K562 (cell line): ENCODE measurements around the gene AASDH. TPM values are rescaled to one million over a fixed set of nuclear protein-coding genes. Genes with fewer than 3 reads are reported as not detected.

ENCODE experiments used
- ATAC-seq: fragments of 200-7000 bp; cut with Tn5 transposase; 3 replicates; pipeline ENCODE4 v1.9.1; 2020; ENCODE audit warnings: moderate library complexity
- Bru-seq: library from RNA; stranded (reverse); fragments of 400-500 nt; gene quantifications from one replicate; lab custom pipeline; 2021; lab: Mats Ljungman, UMichigan
- BruChase-seq, 2 experiments: library from RNA; stranded (reverse); fragments of 400-500 nt; gene quantifications; one replicate each; lab custom pipeline; 2021; lab: Mats Ljungman, UMichigan
- BruUV-seq: library from RNA; stranded (reverse); fragments of 400-500 nt; replicated peaks from 2 replicates; lab custom pipeline; 2021; lab: Mats Ljungman, UMichigan
- CTCF ChIA-PET: fragments of 300-600 bp; formaldehyde crosslinking; extraction: SDS; loops from one replicate; lab custom pipeline; 2021; ENCODE audit warnings: low intra/inter-chr PET ratio; lab: Yijun Ruan, JAX
- POLR2A ChIA-PET: fragments of 300-600, 350-650 bp; sonication (Branson Sonifier 250); formaldehyde crosslinking; extraction: SDS; loops from one replicate; lab custom pipeline; 2021; ENCODE audit warnings: antibody characterized with exemption, inconsistent platforms; lab: Yijun Ruan, JAX
- DNase-seq, 4 experiments: peaks; one replicate each; pipeline versions ENCODE4 v3.0.0 to v3.0.0-alpha.2; 2011 to 2018; ENCODE audit warnings: low spot score in 3 of 4, mixed read lengths in 3 of 4; ENCODE audit errors: extremely low read depth in 1 of 4
- FAIRE-seq: peaks from 2 replicates; lab custom pipeline; 2011; peaks lifted over from hg19 to GRCh38; lab: Jason Lieb, UNC
- H2AFZ ChIP-seq: 2 replicates; pipeline ENCODE4 v1.6.0; 2011; ENCODE audit warnings: low read depth, low read length, control low read depth, inconsistent platforms
- H3K27ac ChIP-seq: fragments of 200-600 bp; 3 replicates; pipeline ENCODE4 v1.8.0; 2011; ENCODE audit warnings: low read depth, mild to moderate bottlenecking, control low read depth, inconsistent platforms, low read length, moderate library complexity, mixed read lengths; ENCODE audit errors: extremely low read depth
- H3K27me3 ChIP-seq, 2 experiments: fragments of 300-600 bp in 1 of 2; 2 replicates in 1 of 2; 3 replicates in 1 of 2; pipeline versions ENCODE4 v1.6.0 to v1.8.0; 2011; ENCODE audit warnings: inconsistent platforms in 2 of 2, low read length in 2 of 2, mild to moderate bottlenecking in 1 of 2, mixed read lengths in 1 of 2, moderate library complexity in 1 of 2; ENCODE audit not compliant: control insufficient read depth in 2 of 2, insufficient read depth in 2 of 2
- H3K36me3 ChIP-seq: fragments of 300-600 bp; 3 replicates; pipeline ENCODE4 v1.8.0; 2011; ENCODE audit warnings: mild to moderate bottlenecking, low read length, inconsistent platforms; ENCODE audit not compliant: control insufficient read depth, insufficient read depth
- H3K4me1 ChIP-seq, 2 experiments: fragments of 200-600 bp in 1 of 2; replicated peaks in 1 of 2; 2 replicates in 1 of 2; 3 replicates in 1 of 2; pipeline versions ENCODE4 v1.5.1 to v1.8.0; 2011; ENCODE audit warnings: inconsistent platforms in 2 of 2, low read length in 2 of 2, mild to moderate bottlenecking in 1 of 2, mixed read lengths in 1 of 2, moderate library complexity in 1 of 2; ENCODE audit not compliant: control insufficient read depth in 2 of 2, insufficient read depth in 2 of 2
- H3K4me2 ChIP-seq: 2 replicates; pipeline ENCODE4 v1.6.1; 2011; ENCODE audit warnings: low read length, control low read depth, inconsistent platforms, mixed read lengths; ENCODE audit not compliant: insufficient read depth
- H3K4me3 ChIP-seq: fragments of 200-600 bp; sonication (generic), shearing (Covaris generic); 2 replicates; pipeline ENCODE4 v1.5.1; 2016; ENCODE audit warnings: control low read depth, inconsistent platforms
- H3K79me2 ChIP-seq: fragments of 200-600 bp; 3 replicates; pipeline ENCODE4 v1.8.0; 2011; ENCODE audit warnings: low read length, inconsistent platforms; ENCODE audit not compliant: control insufficient read depth, insufficient read depth
- H3K9ac ChIP-seq, 2 experiments: 2 replicates each; pipeline versions ENCODE4 v1.6.0 to v1.6.1; 2011; ENCODE audit warnings: low read depth in 2 of 2, low read length in 2 of 2, control low read depth in 1 of 2, inconsistent platforms in 1 of 2, mild to moderate bottlenecking in 1 of 2, mixed read lengths in 1 of 2; ENCODE audit not compliant: insufficient read depth in 1 of 2
- H3K9me1 ChIP-seq: one replicate; pipeline ENCODE4 v1.6.0; 2011; ENCODE audit warnings: inconsistent platforms, mild to moderate bottlenecking, low read length, moderate library complexity; ENCODE audit not compliant: control insufficient read depth, insufficient read depth
- H3K9me3 ChIP-seq: replicated peaks from 2 replicates; pipeline ENCODE4 v1.5.1; 2011; ENCODE audit warnings: low read depth, low read length, inconsistent platforms; ENCODE audit not compliant: control insufficient read depth, insufficient read depth
- H4K20me1 ChIP-seq: replicated peaks from 2 replicates; pipeline ENCODE4 v1.6.1; 2011; ENCODE audit warnings: low read length, inconsistent platforms, mixed read lengths; ENCODE audit not compliant: control insufficient read depth, insufficient read depth
- ASH1L ChIP-seq: fragments of 450-650 bp; IDR thresholded peaks from 2 replicates; pipeline ENCODE4 v1.6.1; 2018; ENCODE audit warnings: borderline replicate concordance, mild to moderate bottlenecking, low read depth; ENCODE audit not compliant: partially characterized antibody
- JUNB ChIP-seq: fragments of 450-650 bp; formaldehyde crosslinking; conservative IDR thresholded peaks from 2 replicates; pipeline ENCODE4 v1.4.0; 2020; ENCODE audit warnings: mild to moderate bottlenecking
- NBN ChIP-seq: fragments of 450-650 bp; IDR thresholded peaks from 2 replicates; pipeline ENCODE4 v1.6.1; 2016; ENCODE audit warnings: low read depth, mild to moderate bottlenecking
- TCFL5 ChIP-seq: fragments of 250-450 bp; sonication (Bioruptor Pico); conservative IDR thresholded peaks from 2 replicates; pipeline ENCODE4 v1.6.1; 2021; ENCODE audit warnings: mild to moderate bottlenecking, moderate library complexity, matching md5 sums
- YY1 ChIP-seq, 3 experiments: IDR thresholded peaks; 2 replicates each; pipeline ENCODE4 v1.6.1; 2011; ENCODE audit warnings: low read length in 2 of 3, mild to moderate bottlenecking in 2 of 3, moderate library complexity in 2 of 3, borderline replicate concordance in 1 of 3, control low read depth in 1 of 3, low read depth in 1 of 3; ENCODE audit not compliant: insufficient read depth in 3 of 3, insufficient replicate concordance in 2 of 3, control insufficient read depth in 1 of 3, insufficient read length in 1 of 3; ENCODE audit errors: extremely low read depth in 1 of 3
- ZNF24 ChIP-seq: fragments of 450-650 bp; IDR thresholded peaks from 2 replicates; pipeline ENCODE4 v1.6.1; 2016
- ZNF311 ChIP-seq: fragments of 250-450 bp; sonication (Bioruptor Pico); IDR thresholded peaks from 2 replicates; pipeline ENCODE4 v1.4.0; 2020; ENCODE audit warnings: mild to moderate bottlenecking, moderate library complexity
- WGBS: fragments of 100-300 bp; shearing (Covaris generic); methylation state at CpG from one replicate; pipeline ENCODE4 v1.1.6; 2016; ENCODE audit warnings: low coverage, mixed read lengths; ENCODE audit not compliant: insufficient coverage; ENCODE audit errors: missing lambda C conversion rate; 5-methylcytosine and 5-hydroxymethylcytosine counted together
- in situ Hi-C: fragments of 300-500 bp; cut with MboI; formaldehyde crosslinking; loops from 4 replicates; pipeline ENCODE4 v1.15.0; 2018; ENCODE audit warnings: inconsistent platforms, mixed read lengths
- intact Hi-C: fragments of 100-400 bp; cut with micrococcal nuclease; formaldehyde crosslinking; loops from 2 replicates; pipeline ENCODE4 v1.14.2; 2022
- long read RNA-seq, 3 experiments: library from polyadenylated mRNA in 2 of 3; library from RNA in 1 of 3; unstranded in 2 of 3; stranded (forward) in 1 of 3; transcript quantifications; one replicate each; pipeline ENCODE4 v2.0.0, GENCODE V29; 2019 to 2022
- polyA minus RNA-seq, 3 experiments: library from RNA; depleted of rRNA, polyadenylated mRNA; stranded (reverse); fragments of >200 nt; gene quantifications; 2 replicates each; pipeline ENCODE4 v1.2.3, GENCODE V29; 2011
- polyA plus RNA-seq, 8 experiments: library from polyadenylated mRNA; depleted of rRNA in 4 of 8; stranded (reverse) in 5 of 8; unstranded in 3 of 8; fragments of >200 nt; fragmentation: Nextera tagmentation in 2 of 8; fragmentation: Illumina TruSeq in 1 of 8; extraction: Ambion mirVana in 2 of 8; extraction: Trizol in 1 of 8; gene quantifications; 2 replicates each; pipeline versions ENCODE4 v1.2.1 to v1.2.3, GENCODE V29; 2011 to 2014; ENCODE audit warnings: inconsistent platforms in 1 of 8, missing spikeins in 1 of 8
- total RNA-seq, 7 experiments: library from RNA; depleted of rRNA in 6 of 7; stranded (reverse); fragments of >200 nt in 6 of 7; fragmentation: Illumina TruSeq in 2 of 7; extraction: Trizol in 2 of 7; gene quantifications; 2 replicates each; pipeline versions ENCODE4 v1.2.1 to v1.2.3, GENCODE V29; 2011 to 2021; ENCODE audit warnings: low replicate concordance in 1 of 7
- TF ChIP-seq, protein P1 (sequence below): sonication (generic); formaldehyde crosslinking; IDR thresholded peaks from 2 replicates; pipeline ENCODE4 v1.8.0; 2023; ENCODE audit warnings: mild to moderate bottlenecking, missing genetic modification reagents

AASDH gene, protein sequence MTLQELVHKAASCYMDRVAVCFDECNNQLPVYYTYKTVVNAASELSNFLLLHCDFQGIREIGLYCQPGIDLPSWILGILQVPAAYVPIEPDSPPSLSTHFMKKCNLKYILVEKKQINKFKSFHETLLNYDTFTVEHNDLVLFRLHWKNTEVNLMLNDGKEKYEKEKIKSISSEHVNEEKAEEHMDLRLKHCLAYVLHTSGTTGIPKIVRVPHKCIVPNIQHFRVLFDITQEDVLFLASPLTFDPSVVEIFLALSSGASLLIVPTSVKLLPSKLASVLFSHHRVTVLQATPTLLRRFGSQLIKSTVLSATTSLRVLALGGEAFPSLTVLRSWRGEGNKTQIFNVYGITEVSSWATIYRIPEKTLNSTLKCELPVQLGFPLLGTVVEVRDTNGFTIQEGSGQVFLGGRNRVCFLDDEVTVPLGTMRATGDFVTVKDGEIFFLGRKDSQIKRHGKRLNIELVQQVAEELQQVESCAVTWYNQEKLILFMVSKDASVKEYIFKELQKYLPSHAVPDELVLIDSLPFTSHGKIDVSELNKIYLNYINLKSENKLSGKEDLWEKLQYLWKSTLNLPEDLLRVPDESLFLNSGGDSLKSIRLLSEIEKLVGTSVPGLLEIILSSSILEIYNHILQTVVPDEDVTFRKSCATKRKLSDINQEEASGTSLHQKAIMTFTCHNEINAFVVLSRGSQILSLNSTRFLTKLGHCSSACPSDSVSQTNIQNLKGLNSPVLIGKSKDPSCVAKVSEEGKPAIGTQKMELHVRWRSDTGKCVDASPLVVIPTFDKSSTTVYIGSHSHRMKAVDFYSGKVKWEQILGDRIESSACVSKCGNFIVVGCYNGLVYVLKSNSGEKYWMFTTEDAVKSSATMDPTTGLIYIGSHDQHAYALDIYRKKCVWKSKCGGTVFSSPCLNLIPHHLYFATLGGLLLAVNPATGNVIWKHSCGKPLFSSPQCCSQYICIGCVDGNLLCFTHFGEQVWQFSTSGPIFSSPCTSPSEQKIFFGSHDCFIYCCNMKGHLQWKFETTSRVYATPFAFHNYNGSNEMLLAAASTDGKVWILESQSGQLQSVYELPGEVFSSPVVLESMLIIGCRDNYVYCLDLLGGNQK
- total RNA-seq (2011; cell fraction: chromatin; rRNA removed; ENCODE audit: low replicate concordance), result 23.6 and 58.4 TPM in 2 replicates
- 11.5 and 13.7 TPM in 2 replicates for total RNA-seq (2011; cell fraction: nucleolus; rRNA removed)
- total RNA-seq (2011; cell fraction: nucleoplasm; rRNA removed), result 23.2 and 30.4 TPM in 2 replicates
- total RNA-seq (2014; rRNA removed), result 7.7 and 11.1 TPM in 2 replicates
- 16.2 and 19.7 TPM in 2 replicates for total RNA-seq (2014; rRNA removed; fragmentation: Illumina TruSeq; extraction: Trizol)
- total RNA-seq (2015; rRNA removed; fragmentation: Illumina TruSeq; extraction: Trizol), result 12.6 and 13.7 TPM in 2 replicates
- 9.3 and 14.1 TPM in 2 replicates for total RNA-seq (2021)
- 20.3 and 25.0 TPM in 2 replicates for polyA plus RNA-seq (2011; rRNA removed)
- 4.5 and 11.3 TPM in 2 replicates for polyA plus RNA-seq (2011; cell fraction: cytosol; rRNA removed)
- 14.2 and 26.2 TPM in 2 replicates for polyA plus RNA-seq (2011; cell fraction: nucleus; rRNA removed)
- polyA plus RNA-seq (2012), result 6.4 and 6.5 TPM in 2 replicates
- polyA plus RNA-seq (2014; fragmentation: Illumina TruSeq; extraction: Trizol), result 11.2 and 11.4 TPM in 2 replicates
- polyA plus RNA-seq (2014; fragmentation: Nextera tagmentation; extraction: Ambion mirVana), result 10 to 100 TPM; 16.8 to 29.7 TPM
- polyA plus RNA-seq (2014; rRNA removed), result 8.6 and 8.8 TPM in 2 replicates
- 40.2 and 41.6 TPM in 2 replicates for polyA minus RNA-seq (2011; rRNA and poly(A)+ RNA removed)
- 6.3 and 9.5 TPM in 2 replicates for polyA minus RNA-seq (2011; cell fraction: cytosol; rRNA and poly(A)+ RNA removed)
- 17.1 and 32.8 TPM in 2 replicates for polyA minus RNA-seq (2011; cell fraction: nucleus; rRNA and poly(A)+ RNA removed)
- percentile 68 among the genes with signal in this experiment for Bru-seq, nascent RNA
- percentile 74 among the genes with signal in this experiment for BruChase-seq, experiment 1, labeled RNA remaining after a 2-hour chase
- BruChase-seq, experiment 2, labeled RNA remaining after a 6-hour chase, result percentile 76 among the genes with signal in this experiment
- long read RNA-seq, experiment 1, transcript AASDH-201 (15 exons, 3,590 nt), result major isoform, 8 of 51 reads
- long read RNA-seq, experiment 1, partial matches to known transcripts, result 11 of 51 reads
- long read RNA-seq, experiment 1, other reads (novel, unspliced or antisense), result 27 of 51 reads
- long read RNA-seq, experiment 2, partial matches to known transcripts, result 4 of 6 reads
- long read RNA-seq, experiment 2, other reads (novel, unspliced or antisense), result 2 of 6 reads
- long read RNA-seq, experiment 3, partial matches to known transcripts, result 6 of 9 reads
- long read RNA-seq, experiment 3, other reads (novel, unspliced or antisense), result 1 of 9 reads

DNA sequence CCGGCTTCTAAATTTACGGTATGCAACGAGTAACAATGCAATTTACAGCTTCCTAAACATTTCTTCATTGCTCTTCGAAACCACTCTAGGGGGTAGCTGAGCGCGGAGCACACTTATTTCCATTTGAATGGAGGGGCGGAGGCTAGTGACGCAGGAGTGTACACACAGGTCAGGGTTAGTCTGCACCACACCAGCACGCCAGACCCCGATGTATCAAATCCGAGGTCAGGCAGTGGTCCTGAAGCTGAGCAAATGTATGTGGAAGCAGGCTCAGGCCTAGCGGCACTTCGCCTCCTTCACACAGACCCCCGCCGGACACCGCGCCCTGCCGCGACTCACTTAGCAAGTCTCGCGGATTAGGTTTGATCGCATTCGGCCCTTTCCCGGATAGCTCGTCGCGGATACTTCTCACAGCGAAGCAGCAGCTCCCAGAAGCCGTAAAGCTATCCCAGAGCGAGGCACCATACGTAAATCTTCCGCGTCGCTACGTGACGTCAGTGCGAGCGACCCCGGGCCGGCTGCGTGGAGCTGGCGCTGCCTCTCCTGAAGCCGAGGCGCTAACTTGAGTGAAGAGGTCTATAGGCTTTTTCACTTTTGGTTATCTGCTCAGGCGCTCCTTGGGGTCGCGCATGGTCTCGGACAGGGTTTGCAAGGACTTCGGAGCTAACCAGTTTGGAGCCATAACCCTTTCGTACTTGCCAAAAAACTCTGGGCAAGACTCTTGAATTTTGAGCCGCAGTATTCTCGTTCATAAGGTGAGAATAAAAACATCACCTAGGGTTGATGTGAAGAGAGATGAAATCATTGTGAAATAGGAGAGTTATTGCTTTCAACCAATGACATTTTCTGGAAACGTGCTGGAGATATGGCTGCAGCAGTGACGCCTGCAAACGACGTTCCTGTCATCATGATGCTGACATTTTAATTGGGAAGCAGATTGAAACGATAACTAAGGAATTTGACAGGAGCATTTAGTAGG lies at the start of gene AASDH:
TSS of gene AASDH (minus strand) at position 469 of the 979 bp plus-strand sequence. CDS start 3,192 bp downstream, outside the sequence.
- DNase-seq, result peak; percentile 86 to 96 (median 89)
- peaks cover 3 to 17% of the 10 kb centered on the region in 2 experiments; a peak in 2 of 5 replicates for H3K4me1 ChIP-seq
- WGBS, result under 1% methylated on average over 57 of the region's 57 CpGs
- FAIRE-seq, result peak; percentile 92
- ChIA-PET POLR2A (interaction anchor here (0.6 to 2.2 kb wide), 24 partner anchors 8 to 1419 kb away, joined by 3 to 13 read pairs (median 4); partner anchors contain the start of genes PAICS and PPAT), CTCF (interaction anchor here (0.6 kb wide), 1 partner anchor 35 kb away, joined by 3 read pairs; no protein-coding TSS in a partner anchor)
- peak; percentile 88 for ATAC-seq
- no peaks in the 10 kb centered on the region for H3K9me3 ChIP-seq
- peaks cover 60% of the 10 kb centered on the region for H3K79me2 ChIP-seq
- peaks cover 14% of the 10 kb centered on the region; the same call in 2 of the 3 replicates for H3K36me3 ChIP-seq
- intact Hi-C loops, result loop anchor here (2.0 to 10.0 kb wide), 4 partner anchors 47 to 443 kb away; partner anchors contain the start of genes CEP135, PPAT and SRP72
- no peaks in the 10 kb centered on the region for H4K20me1 ChIP-seq
- BruUV-seq, result TSS peak; percentile 83
- no peaks in the 10 kb centered on the region for H3K9me1 ChIP-seq
- peak within 1 kb of the TSS; percentile 94 for H2AFZ ChIP-seq
- peak within 1 kb of the TSS; percentile 87 for H3K4me2 ChIP-seq
- peak within 1 kb of the TSS; percentile 92 to 93 for H3K9ac ChIP-seq
- in situ Hi-C loops, result no loop called here
- H3K4me3 ChIP-seq, result peak within 1 kb of the TSS; percentile 61
- no peaks in the 10 kb centered on the region for H3K27me3 ChIP-seq
- peak within 1 kb of the TSS; percentile 89 for H3K27ac ChIP-seq
- TF ChIP-seq NBN, result peak; percentile 97
- no peak for TF ChIP-seq ASH1L
- TF ChIP-seq TCFL5 (CRISPR knock-in tag), result no peak
- TF ChIP-seq ZNF311 (CRISPR knock-in tag), result no peak
- TF ChIP-seq, protein P1, sequence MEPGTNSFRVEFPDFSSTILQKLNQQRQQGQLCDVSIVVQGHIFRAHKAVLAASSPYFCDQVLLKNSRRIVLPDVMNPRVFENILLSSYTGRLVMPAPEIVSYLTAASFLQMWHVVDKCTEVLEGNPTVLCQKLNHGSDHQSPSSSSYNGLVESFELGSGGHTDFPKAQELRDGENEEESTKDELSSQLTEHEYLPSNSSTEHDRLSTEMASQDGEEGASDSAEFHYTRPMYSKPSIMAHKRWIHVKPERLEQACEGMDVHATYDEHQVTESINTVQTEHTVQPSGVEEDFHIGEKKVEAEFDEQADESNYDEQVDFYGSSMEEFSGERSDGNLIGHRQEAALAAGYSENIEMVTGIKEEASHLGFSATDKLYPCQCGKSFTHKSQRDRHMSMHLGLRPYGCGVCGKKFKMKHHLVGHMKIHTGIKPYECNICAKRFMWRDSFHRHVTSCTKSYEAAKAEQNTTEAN, result no peak
- TF ChIP-seq YY1 (IDR thresholded peaks at IDR 0.05; ENCODE audit: borderline replicate concordance in 1 of 3, control insufficient read depth in 1 of 3, extremely low read depth in 1 of 3, insufficient read depth in 3 of 3, insufficient read length in 1 of 3, insufficient replicate concordance in 2 of 3, low read depth in 1 of 3, low read length in 2 of 3), result peak in 2 of 3 experiments; percentile 40 to 81
- no peak for TF ChIP-seq JUNB (CRISPR knock-in tag)
- TF ChIP-seq ZNF24, result no peak; the same call in 1 of the 2 replicates
